B cell (primary cell): ENCODE data around the gene ZNRF2. TPM values are rescaled to one million over a fixed set of nuclear protein-coding genes. Genes with fewer than 3 reads are reported as not detected.

ENCODE experiments used
- ATAC-seq: fragments of 200-7000 bp; cut with Tn5 transposase; one replicate; pipeline ENCODE4 v1.10.0; 2021; ENCODE audit warnings: low read depth, mild to moderate bottlenecking, moderate number of reproducible peaks, moderate library complexity
- CTCF ChIA-PET: fragments of 350-600 bp; sonication (Branson Sonifier 250); formaldehyde crosslinking; loops from one replicate; lab custom pipeline; 2021; ENCODE audit warnings: antibody characterized with exemption, inconsistent platforms; lab: Charles Lee
- POLR2A ChIA-PET: fragments of 350-600 bp; sonication (Branson Sonifier 250); formaldehyde crosslinking; loops from one replicate; lab custom pipeline; 2021; ENCODE audit warnings: antibody characterized with exemption; lab: Charles Lee
- DNase-seq: peaks from one replicate; pipeline ENCODE4 v3.0.0; 2013
- H2AFZ ChIP-seq: 2 replicates; pipeline ENCODE4 v1.6.1; 2012; ENCODE audit warnings: mild to moderate bottlenecking, low read depth, low read length; ENCODE audit not compliant: insufficient read depth, poor library complexity, severe bottlenecking
- H3K27ac ChIP-seq, 2 donors: 1 replicate in 1 of 2; 2 replicates in 1 of 2; pipeline ENCODE4 v1.5.1; 2012 to 2013; ENCODE audit warnings: low read length in 2 of 2, mild to moderate bottlenecking in 2 of 2, moderate library complexity in 1 of 2
- H3K27me3 ChIP-seq, 4 experiments: fragments of 200-600 bp in 1 of 4; sonication (generic) in 1 of 4; replicated peaks in 1 of 4; 1 replicate in 2 of 4; 2 replicates in 2 of 4; pipeline versions ENCODE4 v1.6.1 to v1.7.0; 2013 to 2016; ENCODE audit warnings: low read length in 3 of 4, mild to moderate bottlenecking in 2 of 4, mixed read lengths in 1 of 4, moderate library complexity in 1 of 4; ENCODE audit not compliant: insufficient read depth in 4 of 4, control insufficient read depth in 3 of 4; ENCODE audit errors: control extremely low read depth in 1 of 4
- H3K36me3 ChIP-seq, 2 experiments: replicated peaks in 1 of 2; 1 replicate in 1 of 2; 2 replicates in 1 of 2; pipeline versions ENCODE4 v1.6.1 to v1.7.1; 2013; ENCODE audit warnings: low read length in 1 of 2; ENCODE audit not compliant: insufficient read depth in 2 of 2, control insufficient read depth in 1 of 2; ENCODE audit errors: control extremely low read depth in 1 of 2, extremely low read depth in 1 of 2
- H3K4me1 ChIP-seq, 2 donors: fragments of 200-600 bp in 1 of 2; sonication (generic) in 1 of 2; 1 replicate in 1 of 2; 2 replicates in 1 of 2; pipeline versions ENCODE4 v1.5.1 to v1.6.1; 2013 to 2017; ENCODE audit warnings: low read length in 2 of 2; ENCODE audit not compliant: control insufficient read depth in 2 of 2, insufficient read depth in 2 of 2
- H3K4me2 ChIP-seq: replicated peaks from 2 replicates; pipeline ENCODE3; 2012; ENCODE audit warnings: mild to moderate bottlenecking, low read depth, low read length; ENCODE audit not compliant: poor library complexity, severe bottlenecking
- H3K4me3 ChIP-seq, 5 experiments: fragments of 200-600 bp in 1 of 5; sonication (generic) in 1 of 5; 1 replicate in 3 of 5; 2 replicates in 2 of 5; pipeline versions ENCODE4 v1.5.1 to v1.7.0; 2011 to 2016; ENCODE audit warnings: low read length in 4 of 5, mild to moderate bottlenecking in 4 of 5, low read depth in 2 of 5, control low read depth in 1 of 5, moderate library complexity in 1 of 5; ENCODE audit not compliant: insufficient read depth in 1 of 5; ENCODE audit errors: control extremely low read depth in 1 of 5, extremely low read depth in 1 of 5
- H3K79me2 ChIP-seq: fragments of 200-600 bp; sonication (generic); one replicate; pipeline ENCODE4 v1.6.0; 2016; ENCODE audit warnings: low read length; ENCODE audit not compliant: control insufficient read depth, insufficient read depth
- H3K9ac ChIP-seq: fragments of 200-600 bp; sonication (generic); 2 replicates; pipeline ENCODE4 v1.6.1; 2017; ENCODE audit warnings: mild to moderate bottlenecking, low read length, moderate library complexity
- H3K9me3 ChIP-seq, 3 donors: one replicate each; pipeline versions ENCODE4 v1.6.1 to v1.7.1; 2013; ENCODE audit warnings: low read length in 2 of 3; ENCODE audit not compliant: control insufficient read depth in 2 of 3, insufficient read depth in 1 of 3; ENCODE audit errors: control extremely low read depth in 1 of 3
- H4K20me1 ChIP-seq: 2 replicates; pipeline ENCODE4 v1.6.0; 2012; ENCODE audit warnings: mild to moderate bottlenecking, low read length; ENCODE audit not compliant: insufficient read depth, control insufficient read depth, poor library complexity, severe bottlenecking
- H3K27ac Mint-ChIP-seq: one replicate; pipeline ENCODE4 v1.8.0; 2021; ENCODE audit warnings: mixed read lengths
- H3K27me3 Mint-ChIP-seq: one replicate; pipeline ENCODE4 v1.8.0; 2021; ENCODE audit warnings: mixed read lengths
- H3K4me1 Mint-ChIP-seq: one replicate; pipeline ENCODE4 v1.8.0; 2021; ENCODE audit warnings: mixed read lengths
- H3K4me3 Mint-ChIP-seq: one replicate; pipeline ENCODE4 v1.8.0; 2021; ENCODE audit warnings: mixed read lengths
- H3K9me3 Mint-ChIP-seq: one replicate; pipeline ENCODE4 v1.8.0; 2022; ENCODE audit warnings: mixed read lengths; ENCODE audit not compliant: insufficient read depth
- EZH2 ChIP-seq: IDR thresholded peaks from 2 replicates; pipeline ENCODE4 v1.6.1; 2012; ENCODE audit warnings: borderline replicate concordance, low read depth, mild to moderate bottlenecking, moderate library complexity, low read length; ENCODE audit not compliant: insufficient read depth, poor library complexity, severe bottlenecking
- WGBS: methylation state at CpG from one replicate; pipeline ENCODE4 v1.1.5; 2013; ENCODE audit warnings: missing lambda C conversion rate; ENCODE audit not compliant: insufficient coverage; 5-methylcytosine and 5-hydroxymethylcytosine counted together
- intact Hi-C: fragments of 100-400 bp; cut with micrococcal nuclease; formaldehyde crosslinking; loops from one replicate; pipeline ENCODE4 v1.10.0; 2022
- polyA plus RNA-seq: library from polyadenylated mRNA; depleted of rRNA; stranded (reverse); fragments of >200 nt; gene quantifications from 2 replicates; pipeline ENCODE4 v1.2.3, GENCODE V29; 2012
- total RNA-seq, 2 donors: library from RNA; stranded (reverse); fragments of 120-200 nt in 1 of 2; gene quantifications; 1 replicate in 1 of 2; 2 replicates in 1 of 2; pipeline versions ENCODE4 v1.2.3 to v1.2.4, GENCODE V29; 2013 to 2022
- TF ChIP-seq, protein P1 (sequence below): fragments of 200-600 bp; IDR thresholded peaks from one replicate; pipeline ENCODE4 v1.8.0; 2022; ENCODE audit warnings: antibody characterized with exemption, mild to moderate bottlenecking

ZNRF2 gene
- total and polyA plus RNA-seq, 2 donors (not counting 1 experiment from before 2014, with no cell fraction given), result 6.4 to 32.0 TPM

GRCh38 chr7:30382607-30383006 is 98.2 kb downstream of the ZNRF2 start:
- no peak overlapping the region for H3K4me2 ChIP-seq
- no peaks in the 10 kb centered on the region for H3K27me3 ChIP-seq
- peaks cover 0 to 2% (median 0%) of the 10 kb centered on the region in 3 donors for H3K9me3 ChIP-seq
- Mint-ChIP-seq H3K4me3 (no peak overlapping the region), H3K27me3 (no peaks in the 10 kb centered on the region), H3K27ac (no peak overlapping the region), H3K9me3 (peaks cover 3% of the 10 kb centered on the region), H3K4me1 (no peaks in the 10 kb centered on the region)
- TF ChIP-seq, protein P1, sequence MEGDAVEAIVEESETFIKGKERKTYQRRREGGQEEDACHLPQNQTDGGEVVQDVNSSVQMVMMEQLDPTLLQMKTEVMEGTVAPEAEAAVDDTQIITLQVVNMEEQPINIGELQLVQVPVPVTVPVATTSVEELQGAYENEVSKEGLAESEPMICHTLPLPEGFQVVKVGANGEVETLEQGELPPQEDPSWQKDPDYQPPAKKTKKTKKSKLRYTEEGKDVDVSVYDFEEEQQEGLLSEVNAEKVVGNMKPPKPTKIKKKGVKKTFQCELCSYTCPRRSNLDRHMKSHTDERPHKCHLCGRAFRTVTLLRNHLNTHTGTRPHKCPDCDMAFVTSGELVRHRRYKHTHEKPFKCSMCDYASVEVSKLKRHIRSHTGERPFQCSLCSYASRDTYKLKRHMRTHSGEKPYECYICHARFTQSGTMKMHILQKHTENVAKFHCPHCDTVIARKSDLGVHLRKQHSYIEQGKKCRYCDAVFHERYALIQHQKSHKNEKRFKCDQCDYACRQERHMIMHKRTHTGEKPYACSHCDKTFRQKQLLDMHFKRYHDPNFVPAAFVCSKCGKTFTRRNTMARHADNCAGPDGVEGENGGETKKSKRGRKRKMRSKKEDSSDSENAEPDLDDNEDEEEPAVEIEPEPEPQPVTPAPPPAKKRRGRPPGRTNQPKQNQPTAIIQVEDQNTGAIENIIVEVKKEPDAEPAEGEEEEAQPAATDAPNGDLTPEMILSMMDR, result no peak
- no peak for TF ChIP-seq EZH2
- POLR2A ChIA-PET, result no interaction called here
- no peaks in the 10 kb centered on the region for H3K4me1 ChIP-seq
- H3K27ac ChIP-seq, result no peak overlapping the region
- no peak overlapping the region for H3K9ac ChIP-seq
- DNase-seq (no peak), ATAC-seq (no peak)
- no peak overlapping the region for H2AFZ ChIP-seq
- intact Hi-C loops, result no loop called here
- no peaks in the 10 kb centered on the region for H4K20me1 ChIP-seq
- no CpG with 5 or more reads among the region's 1 CpG for WGBS
- no peaks in the 10 kb centered on the region for H3K79me2 ChIP-seq
- H3K4me3 ChIP-seq, result no peak overlapping the region
- H3K36me3 ChIP-seq, result no peaks in the 10 kb centered on the region
- CTCF ChIA-PET, result no interaction called here

GRCh38 chr7:30389791-30390190 is 105.4 kb downstream of the ZNRF2 start:
- Histone ChIP-seq H3K36me3 (no peaks in the 10 kb centered on the region), H3K27ac (no peak overlapping the region), H3K9me3 (no peaks in the 10 kb centered on the region), H3K4me2 (no peak overlapping the region), H4K20me1 (no peaks in the 10 kb centered on the region), H3K27me3 (no peaks in the 10 kb centered on the region), H3K9ac (no peak overlapping the region), H3K79me2 (no peaks in the 10 kb centered on the region), H3K4me3 (no peak overlapping the region), H3K4me1 (peaks cover 0 to 5% of the 10 kb centered on the region in 2 donors), H2AFZ (no peak overlapping the region)
- ATAC-seq, result no peak
- H3K9me3 Mint-ChIP-seq, result no peaks in the 10 kb centered on the region
- no peak for TF ChIP-seq EZH2
- TF ChIP-seq, protein P1, result no peak
- peaks cover 6% of the 10 kb centered on the region for H3K4me1 Mint-ChIP-seq
- DNase-seq, result no peak
- no peak overlapping the region for H3K4me3 Mint-ChIP-seq
- no peaks in the 10 kb centered on the region for H3K27me3 Mint-ChIP-seq
- 44% methylated on average over 3 of the region's 3 CpGs for WGBS
- ChIA-PET POLR2A (no interaction called here), CTCF (interaction anchor here (2.4 kb wide), 1 partner anchor 114 kb away, joined by 6 read pairs; no protein-coding TSS in a partner anchor)
- intact Hi-C loops, result no loop called here
- no peak overlapping the region for H3K27ac Mint-ChIP-seq
